GM10266 (cell line): ENCODE measurements around the gene PPP5C.

Experiments used
- DNase-seq: peaks from one replicate; pipeline ENCODE4 v3.0.0; 2012; ENCODE audit errors: extremely low spot score
- TF ChIP-seq, protein P1 (sequence below): IDR thresholded peaks from 2 replicates; pipeline ENCODE4 v1.5.1; 2012; ENCODE audit warnings: mild to moderate bottlenecking, low read depth; ENCODE audit not compliant: control insufficient read depth, insufficient read depth; ENCODE audit errors: missing control alignments

Gene PPP5C

DNA sequence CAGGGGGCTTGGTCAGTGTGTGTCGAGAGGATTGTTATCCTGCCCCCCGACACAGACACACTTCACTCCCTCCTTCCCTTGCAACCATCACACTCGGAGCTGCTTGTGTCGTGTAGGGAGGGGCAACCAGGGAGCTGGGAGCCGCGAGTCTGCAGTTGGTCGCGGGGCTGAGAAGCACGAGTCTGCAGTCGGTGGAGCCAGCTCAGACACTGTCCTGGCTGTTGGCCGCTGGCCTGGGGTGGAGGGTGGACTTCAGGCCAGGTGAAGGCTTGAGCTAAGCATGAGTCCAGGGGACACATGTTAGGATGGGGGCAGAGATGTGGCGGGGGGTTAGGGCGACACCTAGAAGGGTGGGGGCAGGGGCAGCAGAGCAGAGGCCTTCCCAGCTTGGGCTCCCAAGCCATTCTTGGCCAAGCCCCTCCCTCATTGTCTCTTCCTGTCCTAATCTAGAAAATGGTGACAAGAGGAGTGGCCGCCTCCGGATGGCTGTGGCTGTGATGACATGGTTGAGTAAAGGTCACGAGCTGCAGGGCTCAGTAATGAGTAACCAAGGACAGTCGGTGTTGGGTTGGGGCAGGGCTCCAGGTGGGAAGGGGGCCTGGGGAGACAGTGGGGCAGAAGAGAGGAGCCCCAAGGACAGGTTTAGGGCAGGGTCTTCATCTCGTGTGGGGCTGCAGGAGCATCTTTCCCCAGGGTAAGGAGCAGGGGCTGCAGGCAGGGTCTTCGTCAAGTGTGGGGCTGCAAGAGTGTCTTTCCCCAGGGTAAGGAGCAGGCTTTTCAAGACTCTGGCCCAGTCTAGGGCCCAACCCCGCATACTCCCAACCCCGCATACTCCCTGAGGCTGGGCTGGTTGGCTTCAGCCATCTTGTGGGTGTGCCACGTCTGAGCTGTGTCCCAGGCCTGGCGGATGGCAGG lies 8.6 kb downstream of the PPP5C start:
- DNase-seq: peak; percentile 35
- TF ChIP-seq, protein P1, sequence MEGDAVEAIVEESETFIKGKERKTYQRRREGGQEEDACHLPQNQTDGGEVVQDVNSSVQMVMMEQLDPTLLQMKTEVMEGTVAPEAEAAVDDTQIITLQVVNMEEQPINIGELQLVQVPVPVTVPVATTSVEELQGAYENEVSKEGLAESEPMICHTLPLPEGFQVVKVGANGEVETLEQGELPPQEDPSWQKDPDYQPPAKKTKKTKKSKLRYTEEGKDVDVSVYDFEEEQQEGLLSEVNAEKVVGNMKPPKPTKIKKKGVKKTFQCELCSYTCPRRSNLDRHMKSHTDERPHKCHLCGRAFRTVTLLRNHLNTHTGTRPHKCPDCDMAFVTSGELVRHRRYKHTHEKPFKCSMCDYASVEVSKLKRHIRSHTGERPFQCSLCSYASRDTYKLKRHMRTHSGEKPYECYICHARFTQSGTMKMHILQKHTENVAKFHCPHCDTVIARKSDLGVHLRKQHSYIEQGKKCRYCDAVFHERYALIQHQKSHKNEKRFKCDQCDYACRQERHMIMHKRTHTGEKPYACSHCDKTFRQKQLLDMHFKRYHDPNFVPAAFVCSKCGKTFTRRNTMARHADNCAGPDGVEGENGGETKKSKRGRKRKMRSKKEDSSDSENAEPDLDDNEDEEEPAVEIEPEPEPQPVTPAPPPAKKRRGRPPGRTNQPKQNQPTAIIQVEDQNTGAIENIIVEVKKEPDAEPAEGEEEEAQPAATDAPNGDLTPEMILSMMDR: no peak

GRCh38 chr19:46356149-46357055 lies 9.5 kb downstream of the PPP5C start:
- no peak for DNase-seq
- TF ChIP-seq, protein P1: no peak

GRCh38 chr19:46357846-46358583 lies 11.1 kb downstream of the PPP5C start:
- DNase-seq: no peak
- TF ChIP-seq, protein P1: no peak

DNA sequence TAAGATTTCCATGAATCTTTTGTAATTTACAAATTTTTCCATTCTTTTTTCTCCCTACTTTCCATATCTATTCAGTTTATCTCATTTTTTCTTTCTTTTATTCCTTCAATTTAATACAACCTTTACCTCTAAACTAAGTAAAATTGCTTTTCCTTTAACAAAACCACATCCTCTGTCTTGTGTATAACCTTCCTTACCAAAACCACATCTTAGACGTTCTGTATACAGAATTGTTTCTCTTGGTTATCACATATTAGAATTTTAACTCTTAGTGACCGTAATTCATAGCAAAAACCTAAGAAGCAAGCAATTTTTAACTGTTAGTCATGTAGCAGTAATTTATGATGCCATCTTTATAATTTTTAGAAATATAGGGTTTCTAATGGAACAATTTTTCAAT lies 15.0 kb downstream of the PPP5C start:
- DNase-seq: no peak
- TF ChIP-seq, protein P1: no peak

GRCh38 chr19:46364359-46364758 lies 17.5 kb downstream of the PPP5C start:
- no peak for DNase-seq
- TF ChIP-seq, protein P1: no peak

DNA sequence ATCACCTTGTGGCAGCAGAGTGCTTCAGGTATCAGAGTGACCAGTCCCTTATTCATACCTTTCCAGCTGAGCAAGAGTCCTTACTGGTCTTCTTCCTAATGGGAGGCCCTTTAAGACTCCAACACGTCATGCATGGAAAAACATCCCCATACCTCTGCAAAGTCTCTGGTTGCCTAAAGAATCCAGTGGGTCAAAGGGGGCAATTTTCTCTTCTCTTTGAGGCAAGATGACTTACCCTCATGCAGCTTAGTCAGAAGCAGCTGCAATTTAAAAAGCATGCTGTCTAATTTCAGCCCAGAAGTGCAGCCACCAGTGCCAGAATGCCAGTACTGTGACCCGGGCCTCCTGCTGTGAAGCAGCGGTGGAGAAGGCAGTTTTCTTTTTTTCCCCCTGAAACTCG lies 18.7 kb downstream of the PPP5C start:
- TF ChIP-seq, protein P1: no peak
- no peak for DNase-seq
